Erythroblast (primary cell): Measurements from ENCODE around the gene HS6ST1.

Experiments
- GATA1 ChIP-seq: IDR thresholded peaks from 2 replicates; pipeline ENCODE4 v1.6.1; 2011; ENCODE audit warnings: low read depth, mild to moderate bottlenecking, control low read depth, low read length, moderate library complexity
- POLR2A ChIP-seq: IDR thresholded peaks from 2 replicates; pipeline ENCODE4 v1.6.1; 2011; ENCODE audit warnings: mild to moderate bottlenecking, low read length

- no peak for TF ChIP-seq POLR2A
- TF ChIP-seq GATA1 = no peak
These were observed 5.4 kb downstream of the HS6ST1 start for GRCh38 chr2:128313091-128313836.
